IMR-90 (cell line): ENCODE data around the gene SPECC1L.

Experiments
- BHLHE40 ChIP-seq: fragments of 150-350 bp; IDR thresholded peaks from 2 replicates; pipeline ENCODE4 v1.6.1; 2016; ENCODE audit warnings: mild to moderate bottlenecking, low read depth, low read length
- CEBPB ChIP-seq: IDR thresholded peaks from 2 replicates; pipeline ENCODE4 v1.6.1; 2012; ENCODE audit warnings: low read depth, low read length, improper control_type of control experiment
- CTCF ChIP-seq: conservative IDR thresholded peaks from 2 replicates; pipeline ENCODE4 v1.5.1; 2012; ENCODE audit warnings: mild to moderate bottlenecking, low read depth, low read length, improper control_type of control experiment
- MXI1 ChIP-seq: IDR thresholded peaks from 2 replicates; pipeline ENCODE4 v1.6.1; 2012; ENCODE audit warnings: low read depth, mild to moderate bottlenecking, low read length, moderate library complexity, borderline replicate concordance
- NFE2L2 ChIP-seq: fragments of 150-350 bp; IDR thresholded peaks from 2 replicates; pipeline ENCODE4 v1.6.1; 2016; ENCODE audit warnings: low read depth, mild to moderate bottlenecking, low read length
- POLR2A ChIP-seq: IDR thresholded peaks from 2 replicates; pipeline ENCODE4 v1.6.1; 2012; ENCODE audit warnings: mild to moderate bottlenecking, low read depth, low read length
- RAD21 ChIP-seq: IDR thresholded peaks from 2 replicates; pipeline ENCODE4 v1.6.1; 2012; ENCODE audit warnings: low read length, improper control_type of control experiment
- RCOR1 ChIP-seq: IDR thresholded peaks from 2 replicates; pipeline ENCODE4 v1.6.1; 2012; ENCODE audit warnings: mild to moderate bottlenecking, low read length, improper control_type of control experiment; ENCODE audit not compliant: insufficient replicate concordance
- RFX5 ChIP-seq: IDR thresholded peaks from 2 replicates; pipeline ENCODE4 v1.8.0; 2012; ENCODE audit warnings: low read depth, mild to moderate bottlenecking, low read length, moderate library complexity
- SMC3 ChIP-seq: fragments of 150-350 bp; IDR thresholded peaks from 2 replicates; pipeline ENCODE4 v1.6.1; 2016; ENCODE audit warnings: low read depth, mild to moderate bottlenecking, antibody characterized with exemption, low read length, moderate library complexity

- TF ChIP-seq RAD21 (no peak), POLR2A (no peak), CTCF (no peak), NFE2L2 (no peak), BHLHE40 (no peak), MXI1 (no peak), RCOR1 (no peak), CEBPB (no peak), RFX5 (no peak), SMC3 (no peak)
Observed at GRCh38 chr22:24434471-24435322, 164.1 kb downstream of the SPECC1L start.
